ENCODE results near the gene TRIM27.
"Not testable (repeated sequence)": the region's sequence is repeated elsewhere in the genome, so short reads cannot be mapped to it uniquely, and the experiment has no call there.

The TRIM27 gene

GRCh38 chr6:28868873-28869272 lies 54.9 kb downstream of the TRIM27 start:
- Histone ChIP-seq H3K27me3 (ENCODE audit: control insufficient read depth in 1 of 2, insufficient read depth in 2 of 2, low read length in 2 of 2) (no peaks in the 10 kb centered on the region), H3K4me1 (ENCODE audit: insufficient read depth, low read length) (peaks cover 12% of the 10 kb centered on the region), H3K4me3 (ENCODE audit: low read depth in 1 of 2, low read length in 2 of 2) (no peak overlapping the region), H3K9me3 (ENCODE audit: low read length) (no peaks in the 10 kb centered on the region), H3K27ac (ENCODE audit: low read depth, low read length) (no peak overlapping the region), H3K9ac (ENCODE audit: low read length) (no peak overlapping the region), H3K36me3 (ENCODE audit: insufficient read depth, low read length) (no peaks in the 10 kb centered on the region)

GRCh38 chr6:28867086-28867409 lies 56.7 kb downstream of the TRIM27 start:
- Histone ChIP-seq H3K27ac (ENCODE audit: low read depth, low read length) (peak overlapping the region; percentile 70), H3K9me3 (ENCODE audit: low read length) (no peaks in the 10 kb centered on the region)

GRCh38 chr6:28866205-28867085 lies 57.3 kb downstream of the TRIM27 start:
- H3K27ac ChIP-seq (ENCODE audit: low read depth, low read length), result peak overlapping the region; percentile 70
- H3K4me3 ChIP-seq (ENCODE audit: low read depth in 1 of 2, low read length in 2 of 2), result peak overlapping the region; percentile 69 to 83
- peak overlapping the region; percentile 20 for H3K9ac ChIP-seq (ENCODE audit: low read length)
- H3K4me1 ChIP-seq (ENCODE audit: insufficient read depth, low read length), result peaks cover 16% of the 10 kb centered on the region
- H3K9me3 ChIP-seq (ENCODE audit: low read length); H3K36me3 ChIP-seq (ENCODE audit: insufficient read depth, low read length); H3K27me3 ChIP-seq (ENCODE audit: control insufficient read depth in 1 of 2, insufficient read depth in 2 of 2, low read length in 2 of 2): not testable (repeated sequence)

More at GRCh38 chr6:28867086-28867409, 56.7 kb downstream of the TRIM27 start:
- H3K4me1 ChIP-seq (ENCODE audit: insufficient read depth, low read length), result peaks cover 16% of the 10 kb centered on the region
- H3K4me3 ChIP-seq (ENCODE audit: low read depth in 1 of 2, low read length in 2 of 2), result peak overlapping the region; percentile 69 to 83
- H3K27me3 ChIP-seq (ENCODE audit: control insufficient read depth in 1 of 2, insufficient read depth in 2 of 2, low read length in 2 of 2), result no peaks in the 10 kb centered on the region
- peak overlapping the region; percentile 20 for H3K9ac ChIP-seq (ENCODE audit: low read length)
- no peaks in the 10 kb centered on the region for H3K36me3 ChIP-seq (ENCODE audit: insufficient read depth, low read length)

- Histone ChIP-seq H3K27me3 (ENCODE audit: control insufficient read depth in 1 of 2, insufficient read depth in 2 of 2, low read length in 2 of 2) (no peaks in the 10 kb centered on the region), H3K4me1 (ENCODE audit: insufficient read depth, low read length) (peaks cover 16% of the 10 kb centered on the region), H3K27ac (ENCODE audit: low read depth, low read length) (no peak overlapping the region), H3K9me3 (ENCODE audit: low read length) (no peaks in the 10 kb centered on the region), H3K4me3 (ENCODE audit: low read depth in 1 of 2, low read length in 2 of 2) (peak overlapping the region in 1 of 2 donors; percentile 69), H3K9ac (ENCODE audit: low read length) (no peak overlapping the region), H3K36me3 (ENCODE audit: insufficient read depth, low read length) (no peaks in the 10 kb centered on the region)
Observed at GRCh38 chr6:28865401-28866204, 58.2 kb downstream of the TRIM27 start.

- Histone ChIP-seq H3K27me3 (ENCODE audit: control insufficient read depth in 1 of 2, insufficient read depth in 2 of 2, low read length in 2 of 2) (no peaks in the 10 kb centered on the region), H3K27ac (ENCODE audit: low read depth, low read length) (peak overlapping the region; percentile 51), H3K9me3 (ENCODE audit: low read length) (no peaks in the 10 kb centered on the region), H3K4me3 (ENCODE audit: low read depth in 1 of 2, low read length in 2 of 2) (peak overlapping the region; percentile 90 to 97), H3K36me3 (ENCODE audit: insufficient read depth, low read length) (no peaks in the 10 kb centered on the region), H3K9ac (ENCODE audit: low read length) (peak overlapping the region; percentile 43), H3K4me1 (ENCODE audit: insufficient read depth, low read length) (peaks cover 16% of the 10 kb centered on the region)
Observed at GRCh38 chr6:28864326-28864923, 59.4 kb downstream of the TRIM27 start.

GRCh38 chr6:28863604-28864325 lies 60.0 kb downstream of the TRIM27 start:
- Histone ChIP-seq H3K9me3 (ENCODE audit: low read length) (no peaks in the 10 kb centered on the region), H3K9ac (ENCODE audit: low read length) (peak overlapping the region; percentile 43), H3K27me3 (ENCODE audit: control insufficient read depth in 1 of 2, insufficient read depth in 2 of 2, low read length in 2 of 2) (no peaks in the 10 kb centered on the region), H3K36me3 (ENCODE audit: insufficient read depth, low read length) (no peaks in the 10 kb centered on the region), H3K27ac (ENCODE audit: low read depth, low read length) (peak overlapping the region; percentile 51), H3K4me3 (ENCODE audit: low read depth in 1 of 2, low read length in 2 of 2) (peak overlapping the region; percentile 90 to 97), H3K4me1 (ENCODE audit: insufficient read depth, low read length) (peaks cover 16% of the 10 kb centered on the region)

GRCh38 chr6:28862077-28862476 lies 61.7 kb downstream of the TRIM27 start:
- H3K9ac ChIP-seq (ENCODE audit: low read length), result no peak overlapping the region
- H3K4me1 ChIP-seq (ENCODE audit: insufficient read depth, low read length), result peaks cover 15% of the 10 kb centered on the region
- no peaks in the 10 kb centered on the region for H3K9me3 ChIP-seq (ENCODE audit: low read length)
- H3K27me3 ChIP-seq (ENCODE audit: control insufficient read depth in 1 of 2, insufficient read depth in 2 of 2, low read length in 2 of 2), result no peaks in the 10 kb centered on the region
- no peak overlapping the region for H3K27ac ChIP-seq (ENCODE audit: low read depth, low read length)
- H3K4me3 ChIP-seq (ENCODE audit: low read depth in 1 of 2, low read length in 2 of 2), result no peak overlapping the region
- no peaks in the 10 kb centered on the region for H3K36me3 ChIP-seq (ENCODE audit: insufficient read depth, low read length)

- no peak overlapping the region for H3K9ac ChIP-seq (ENCODE audit: low read length)
- peaks cover 12% of the 10 kb centered on the region for H3K4me1 ChIP-seq (ENCODE audit: insufficient read depth, low read length)
- no peak overlapping the region for H3K27ac ChIP-seq (ENCODE audit: low read depth, low read length)
- no peaks in the 10 kb centered on the region for H3K27me3 ChIP-seq (ENCODE audit: control insufficient read depth in 1 of 2, insufficient read depth in 2 of 2, low read length in 2 of 2)
- H3K36me3 ChIP-seq (ENCODE audit: insufficient read depth, low read length), result no peaks in the 10 kb centered on the region
- no peaks in the 10 kb centered on the region for H3K9me3 ChIP-seq (ENCODE audit: low read length)
- no peak overlapping the region for H3K4me3 ChIP-seq (ENCODE audit: low read depth in 1 of 2, low read length in 2 of 2)
Observed at GRCh38 chr6:28861339-28861738, 62.4 kb downstream of the TRIM27 start.

- H3K36me3 ChIP-seq (ENCODE audit: insufficient read depth, low read length), result no peaks in the 10 kb centered on the region
- H3K4me1 ChIP-seq (ENCODE audit: insufficient read depth, low read length), result peaks cover 12% of the 10 kb centered on the region
- no peak overlapping the region for H3K4me3 ChIP-seq (ENCODE audit: low read depth in 1 of 2, low read length in 2 of 2)
- no peaks in the 10 kb centered on the region for H3K27me3 ChIP-seq (ENCODE audit: control insufficient read depth in 1 of 2, insufficient read depth in 2 of 2, low read length in 2 of 2)
- no peaks in the 10 kb centered on the region for H3K9me3 ChIP-seq (ENCODE audit: low read length)
- no peak overlapping the region for H3K27ac ChIP-seq (ENCODE audit: low read depth, low read length)
- no peak overlapping the region for H3K9ac ChIP-seq (ENCODE audit: low read length)
Observed at GRCh38 chr6:28860581-28860980, 63.2 kb downstream of the TRIM27 start.

GRCh38 chr6:28858963-28859362 lies 64.8 kb downstream of the TRIM27 start:
- Histone ChIP-seq H3K9ac (ENCODE audit: low read length) (no peak overlapping the region), H3K27me3 (ENCODE audit: control insufficient read depth in 1 of 2, insufficient read depth in 2 of 2, low read length in 2 of 2) (no peaks in the 10 kb centered on the region), H3K9me3 (ENCODE audit: low read length) (no peaks in the 10 kb centered on the region)

GRCh38 chr6:28856620-28857005 lies 67.2 kb downstream of the TRIM27 start:
- Histone ChIP-seq H3K27ac (ENCODE audit: low read depth, low read length) (no peak overlapping the region), H3K4me1 (ENCODE audit: insufficient read depth, low read length) (no peaks in the 10 kb centered on the region), H3K4me3 (ENCODE audit: low read depth in 1 of 2, low read length in 2 of 2) (no peak overlapping the region), H3K36me3 (ENCODE audit: insufficient read depth, low read length) (no peaks in the 10 kb centered on the region), H3K9ac (ENCODE audit: low read length) (no peak overlapping the region), H3K9me3 (ENCODE audit: low read length) (no peaks in the 10 kb centered on the region), H3K27me3 (ENCODE audit: control insufficient read depth in 1 of 2, insufficient read depth in 2 of 2, low read length in 2 of 2) (no peaks in the 10 kb centered on the region)

More at GRCh38 chr6:28858963-28859362, 64.8 kb downstream of the TRIM27 start:
- H3K4me3 ChIP-seq (ENCODE audit: low read depth in 1 of 2, low read length in 2 of 2), result no peak overlapping the region
- peaks cover 4% of the 10 kb centered on the region for H3K4me1 ChIP-seq (ENCODE audit: insufficient read depth, low read length)
- H3K36me3 ChIP-seq (ENCODE audit: insufficient read depth, low read length), result no peaks in the 10 kb centered on the region
- H3K27ac ChIP-seq (ENCODE audit: low read depth, low read length), result no peak overlapping the region

All from muscle layer of colon (tissue), 2 donors.